RWPE1 (cell line): ENCODE results near the gene ADAM12.

ENCODE experiments used
- CTCF ChIA-PET: fragments of 350-600 bp; sonication (Branson Sonifier 250); formaldehyde crosslinking; extraction: SDS; loops from one replicate; lab custom pipeline; 2021; lab: Yijun Ruan, JAX
- POLR2A ChIA-PET: fragments of 400-600 bp; formaldehyde crosslinking; extraction: SDS; loops from one replicate; lab custom pipeline; 2020; ENCODE audit warnings: antibody characterized with exemption; ENCODE audit not compliant: low non-redundant PET; lab: Yijun Ruan, JAX
- DNase-seq: peaks from one replicate; pipeline ENCODE4 v3.0.0; 2012; ENCODE audit warnings: low spot score
- H3K27ac ChIP-seq: fragments of 450-650 bp; 2 replicates; pipeline ENCODE4 v1.5.1; 2017
- CTCF ChIP-seq: fragments of 450-650 bp; conservative IDR thresholded peaks from 2 replicates; pipeline ENCODE4 v1.5.1; 2017; ENCODE audit warnings: low read depth, mild to moderate bottlenecking

The ADAM12 gene

GRCh38 chr10:126119599-126119998, 268.7 kb downstream of the ADAM12 start:
- no peak overlapping the region for H3K27ac ChIP-seq
- TF ChIP-seq CTCF = no peak
- no peak for DNase-seq
- CTCF ChIA-PET = interaction anchor here (0.6 to 0.7 kb wide), 2 partner anchors 162 to 521 kb away, joined by 3 to 4 read pairs; no protein-coding TSS in a partner anchor
- POLR2A ChIA-PET = no interaction called here

GRCh38 chr10:126118476-126118875, 269.8 kb downstream of the ADAM12 start:
- H3K27ac ChIP-seq = no peak overlapping the region
- ChIA-PET CTCF (interaction anchor here (0.6 kb wide), 1 partner anchor 1129 kb away, joined by 3 read pairs; no protein-coding TSS in a partner anchor), POLR2A (no interaction called here)
- no peak for DNase-seq
- no peak for TF ChIP-seq CTCF

- CTCF ChIA-PET = no interaction called here
- POLR2A ChIA-PET = no interaction called here
- H3K27ac ChIP-seq = no peak overlapping the region
- TF ChIP-seq CTCF = no peak
- DNase-seq = no peak
Measured at GRCh38 chr10:126117196-126117595, 271.1 kb downstream of the ADAM12 start.

- TF ChIP-seq CTCF = no peak
- CTCF ChIA-PET = interaction anchor here (0.7 kb wide), 1 partner anchor 18 kb away, joined by 4 read pairs; no protein-coding TSS in a partner anchor
- POLR2A ChIA-PET = no interaction called here
- H3K27ac ChIP-seq = no peak overlapping the region
- DNase-seq = no peak
Measured at GRCh38 chr10:126115886-126116285, 272.4 kb downstream of the ADAM12 start.

- ChIA-PET CTCF (interaction anchor here (0.6 kb wide), 1 partner anchor 67 kb away, joined by 3 read pairs; no protein-coding TSS in a partner anchor), POLR2A (no interaction called here)
- TF ChIP-seq CTCF = no peak
- no peak for DNase-seq
- H3K27ac ChIP-seq = no peak overlapping the region
Measured at GRCh38 chr10:126114884-126115555, 273.3 kb downstream of the ADAM12 start.

GRCh38 chr10:126111516-126111915, 276.8 kb downstream of the ADAM12 start:
- DNase-seq = no peak
- ChIA-PET CTCF (no interaction called here), POLR2A (no interaction called here)
- no peak overlapping the region for H3K27ac ChIP-seq
- no peak for TF ChIP-seq CTCF
